KBM-7 (cell line): ENCODE results near the gene BMP6.
"Not testable (repeated sequence)": the region's sequence is repeated elsewhere in the genome, so short reads cannot be mapped to it uniquely, and the experiment has no call there.

ENCODE experiments used
- DNase-seq: peaks from one replicate; pipeline ENCODE4 v3.0.0-alpha.2; 2015
- in situ Hi-C: fragments of 300-500 bp; cut with MboI; formaldehyde crosslinking; loops from 2 replicates; pipeline ENCODE4 v1.14.3; 2020; ENCODE audit warnings: low sequenced_read_pairs, low pct_unique_long_range_greater_than_20kb, mixed read lengths

BMP6 gene

DNA sequence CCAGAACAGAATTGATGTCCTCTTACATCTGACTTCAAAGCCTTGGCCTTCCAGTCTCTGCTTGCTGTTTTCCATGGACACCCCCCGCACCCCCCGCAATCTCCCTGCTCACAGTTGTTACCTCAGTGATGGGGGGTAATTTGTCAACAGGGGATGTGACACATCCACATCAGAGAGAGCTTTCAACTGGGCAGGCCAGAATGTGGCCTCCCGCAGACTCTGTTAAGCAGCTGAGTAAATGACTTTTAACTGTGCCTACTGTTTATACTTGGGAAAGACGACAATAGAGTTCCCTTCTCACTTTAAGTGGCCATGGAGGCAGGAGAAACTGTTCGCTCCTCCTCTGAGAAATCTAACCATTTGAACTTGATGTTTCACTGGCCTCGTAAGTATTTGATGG lies 133.7 kb downstream of the BMP6 start:
- in situ Hi-C loops: no loop called here
- DNase-seq: no peak

- in situ Hi-C loops: no loop called here
- no peak for DNase-seq
Observed at GRCh38 chr6:7865781-7866180, 139.9 kb downstream of the BMP6 start.

- no peak for DNase-seq
- in situ Hi-C loops: no loop called here
Observed at GRCh38 chr6:7866526-7866925, 140.6 kb downstream of the BMP6 start.

- DNase-seq: no peak
- in situ Hi-C loops: no loop called here
Observed at GRCh38 chr6:7868926-7869325, 143.0 kb downstream of the BMP6 start.

DNA sequence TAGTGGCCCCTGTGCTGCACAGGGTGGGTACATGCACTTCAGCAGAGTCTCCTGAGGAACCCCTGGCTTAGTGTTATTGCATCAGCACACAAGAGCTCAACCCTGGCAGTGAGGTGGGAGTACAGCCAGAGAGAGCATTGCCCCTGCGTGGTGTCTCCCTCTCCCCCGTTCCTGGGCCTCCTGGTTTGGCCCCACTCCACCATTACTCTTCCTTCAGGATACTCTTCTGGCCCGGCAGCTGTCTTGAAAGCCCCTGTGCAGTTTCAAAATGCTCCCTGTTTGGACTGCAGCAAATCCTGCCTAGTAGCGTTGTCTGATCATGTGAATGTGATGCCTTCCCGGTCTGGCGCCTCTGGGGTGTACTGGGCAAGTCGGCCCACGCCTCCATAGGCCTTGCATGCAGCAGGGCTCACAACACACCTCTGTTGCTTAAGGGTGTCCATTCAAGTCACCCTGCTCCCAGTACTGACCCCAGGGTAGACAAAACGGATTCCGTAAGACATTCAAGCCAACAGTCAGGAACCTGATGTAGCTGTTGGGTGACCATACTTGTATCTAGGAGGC lies 152.6 kb downstream of the BMP6 start:
- in situ Hi-C loops: no loop called here
- DNase-seq: no peak

DNA sequence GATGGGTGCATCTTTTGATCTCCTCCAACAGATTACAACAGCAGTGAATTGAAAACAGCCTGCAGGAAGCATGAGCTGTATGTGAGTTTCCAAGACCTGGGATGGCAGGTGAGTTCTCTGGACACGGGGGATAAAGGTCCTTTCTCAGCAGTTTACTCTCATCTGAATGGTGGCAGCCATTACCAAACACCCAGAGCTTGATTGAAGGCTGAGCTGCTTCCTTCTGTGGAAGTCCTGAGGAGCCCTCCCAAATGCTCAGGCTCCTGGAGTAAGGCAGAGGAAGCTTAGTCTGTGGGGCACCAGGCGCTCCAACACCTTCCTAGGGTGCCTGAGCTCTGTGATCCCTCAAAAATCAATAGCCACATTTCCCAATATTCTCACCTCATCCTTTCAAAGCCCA lies 153.1 kb downstream of the BMP6 start:
- no peak for DNase-seq
- in situ Hi-C loops: no loop called here

- DNase-seq: no peak
- in situ Hi-C loops: no loop called here
Observed at GRCh38 chr6:7879579-7879978, 153.7 kb downstream of the BMP6 start.

DNA sequence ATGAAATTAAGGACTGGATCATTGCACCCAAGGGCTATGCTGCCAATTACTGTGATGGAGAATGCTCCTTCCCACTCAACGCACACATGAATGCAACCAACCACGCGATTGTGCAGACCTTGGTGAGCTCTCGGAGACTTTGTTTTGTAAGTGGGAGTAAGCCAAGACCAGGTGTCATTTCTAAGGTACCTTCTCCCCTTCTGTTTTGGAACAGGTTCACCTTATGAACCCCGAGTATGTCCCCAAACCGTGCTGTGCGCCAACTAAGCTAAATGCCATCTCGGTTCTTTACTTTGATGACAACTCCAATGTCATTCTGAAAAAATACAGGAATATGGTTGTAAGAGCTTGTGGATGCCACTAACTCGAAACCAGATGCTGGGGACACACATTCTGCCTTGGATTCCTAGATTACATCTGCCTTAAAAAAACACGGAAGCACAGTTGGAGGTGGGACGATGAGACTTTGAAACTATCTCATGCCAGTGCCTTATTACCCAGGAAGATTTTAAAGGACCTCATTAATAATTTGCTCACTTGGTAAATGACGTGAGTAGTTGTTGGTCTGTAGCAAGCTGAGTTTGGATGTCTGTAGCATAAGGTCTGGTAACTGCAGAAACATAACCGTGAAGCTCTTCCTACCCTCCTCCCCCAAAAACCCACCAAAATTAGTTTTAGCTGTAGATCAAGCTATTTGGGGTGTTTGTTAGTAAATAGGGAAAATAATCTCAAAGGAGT lies 154.2 kb downstream of the BMP6 start:
- no peak for DNase-seq
- in situ Hi-C loops: no loop called here

- no peak for DNase-seq
- in situ Hi-C loops: no loop called here
Observed at GRCh38 chr6:7880718-7881107, 154.8 kb downstream of the BMP6 start.

GRCh38 chr6:7881765-7882500 lies 156.0 kb downstream of the BMP6 start:
- in situ Hi-C loops: no loop called here
- DNase-seq: no peak

DNA sequence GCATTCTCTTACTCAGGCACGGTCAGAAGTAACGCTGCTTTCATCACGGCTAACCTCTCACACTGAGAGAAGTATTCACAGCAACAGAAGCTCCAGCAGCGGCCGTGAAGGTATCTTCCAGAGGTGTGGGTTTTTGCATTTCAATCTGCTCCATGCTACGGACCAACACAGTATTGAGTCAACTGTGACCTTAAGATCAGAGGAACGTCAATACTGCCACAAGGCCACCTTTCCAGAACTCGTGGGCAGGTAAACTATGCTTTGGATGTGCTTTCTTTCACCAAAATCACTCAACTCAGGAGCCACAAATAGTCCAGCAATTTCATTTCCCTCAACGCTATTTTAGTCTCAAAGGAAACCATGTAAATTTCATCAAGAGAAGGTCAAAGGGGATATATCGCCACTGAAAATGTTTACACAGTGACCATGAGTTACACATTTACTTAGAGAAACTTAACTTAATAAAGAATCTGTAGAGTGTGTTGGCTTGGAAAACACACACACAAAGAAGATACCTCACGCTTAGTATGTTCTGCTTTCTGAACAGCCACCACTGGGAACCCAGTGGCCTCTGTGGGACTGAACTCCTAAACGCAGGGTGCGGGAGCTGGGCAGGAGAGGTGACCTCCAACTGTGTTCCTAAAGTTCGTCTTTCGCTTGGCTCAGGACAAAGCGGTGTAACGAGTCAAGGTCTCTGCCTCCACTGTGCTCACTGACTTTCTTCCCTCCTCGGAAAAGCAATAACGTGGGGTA lies 156.8 kb downstream of the BMP6 start:
- DNase-seq: no peak
- in situ Hi-C loops: no loop called here

- in situ Hi-C loops: no loop called here
- DNase-seq: no peak
Observed at GRCh38 chr6:7883381-7883780, 157.5 kb downstream of the BMP6 start.

DNA sequence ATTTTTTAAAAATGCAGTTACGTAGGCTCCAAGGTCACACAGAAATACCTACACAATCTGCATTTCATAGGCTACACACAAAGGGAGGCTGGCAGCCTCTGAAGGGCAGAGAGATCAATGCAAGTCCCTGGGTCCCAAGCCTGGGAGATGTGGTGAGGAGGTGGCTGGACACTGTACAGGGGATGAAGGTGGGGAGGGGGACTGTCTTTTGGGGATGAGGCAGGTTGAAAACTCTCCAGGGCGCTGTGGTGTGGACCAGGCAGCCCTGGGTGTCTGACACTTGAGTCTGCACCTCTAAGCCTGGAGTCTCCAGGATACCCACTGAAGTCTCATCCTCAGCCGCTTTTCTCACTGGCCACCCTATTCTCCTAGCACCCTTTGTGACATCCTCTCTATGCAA lies 160.2 kb downstream of the BMP6 start:
- DNase-seq: no peak
- in situ Hi-C loops: no loop called here

GRCh38 chr6:7887278-7887991 lies 161.5 kb downstream of the BMP6 start:
- in situ Hi-C loops: no loop called here

DNA sequence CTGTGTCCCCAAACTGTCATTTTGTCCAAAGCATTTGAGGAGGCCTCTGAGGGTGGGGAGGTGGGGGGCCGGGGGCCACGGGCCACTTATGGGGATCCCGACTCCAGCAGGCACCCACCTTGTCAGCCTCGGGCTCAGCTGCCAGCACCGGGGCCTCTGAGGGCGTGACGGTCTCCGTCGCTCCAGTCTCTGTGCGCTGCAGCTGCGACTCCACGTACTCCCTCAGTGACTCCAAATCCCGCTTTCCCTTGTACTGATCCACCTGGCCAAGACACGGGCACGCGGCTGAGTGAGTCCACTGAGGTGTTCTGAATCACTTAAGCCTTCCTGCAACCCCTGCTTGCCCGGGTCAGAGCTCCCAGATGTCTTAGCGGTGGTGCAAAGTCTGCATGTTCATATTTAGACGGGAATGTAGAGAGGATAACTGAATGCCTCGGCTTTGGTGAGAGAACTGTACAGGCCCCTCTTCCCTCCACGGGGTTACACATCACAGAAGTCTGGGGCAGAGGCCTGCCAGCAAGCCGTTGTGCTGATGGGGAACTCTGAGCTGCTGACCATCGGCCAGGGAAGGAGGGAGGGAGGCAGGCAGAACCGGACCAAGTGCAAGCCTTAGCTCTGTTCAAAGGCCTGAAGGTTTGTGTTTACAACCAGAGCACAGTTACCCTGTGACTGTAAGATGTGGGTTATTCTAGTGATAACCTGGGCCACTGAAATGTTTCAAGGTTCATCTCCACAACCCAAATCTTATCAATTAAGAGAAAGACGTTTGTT lies 162.9 kb downstream of the BMP6 start:
- no peak for DNase-seq
- in situ Hi-C loops: no loop called here

More at GRCh38 chr6:7887278-7887991, 161.5 kb downstream of the BMP6 start:
- no peak for DNase-seq

GRCh38 chr6:7891078-7891872 lies 165.4 kb downstream of the BMP6 start:
- in situ Hi-C loops: no loop called here
- no peak for DNase-seq

- in situ Hi-C loops, DNase-seq: not testable (repeated sequence)
Observed at GRCh38 chr6:7892367-7892766, 166.5 kb downstream of the BMP6 start.

GRCh38 chr6:7893342-7893741 lies 167.4 kb downstream of the BMP6 start:
- no peak for DNase-seq
- in situ Hi-C loops: no loop called here
